ENCODE data around the gene RNU5B-1.

DNA sequence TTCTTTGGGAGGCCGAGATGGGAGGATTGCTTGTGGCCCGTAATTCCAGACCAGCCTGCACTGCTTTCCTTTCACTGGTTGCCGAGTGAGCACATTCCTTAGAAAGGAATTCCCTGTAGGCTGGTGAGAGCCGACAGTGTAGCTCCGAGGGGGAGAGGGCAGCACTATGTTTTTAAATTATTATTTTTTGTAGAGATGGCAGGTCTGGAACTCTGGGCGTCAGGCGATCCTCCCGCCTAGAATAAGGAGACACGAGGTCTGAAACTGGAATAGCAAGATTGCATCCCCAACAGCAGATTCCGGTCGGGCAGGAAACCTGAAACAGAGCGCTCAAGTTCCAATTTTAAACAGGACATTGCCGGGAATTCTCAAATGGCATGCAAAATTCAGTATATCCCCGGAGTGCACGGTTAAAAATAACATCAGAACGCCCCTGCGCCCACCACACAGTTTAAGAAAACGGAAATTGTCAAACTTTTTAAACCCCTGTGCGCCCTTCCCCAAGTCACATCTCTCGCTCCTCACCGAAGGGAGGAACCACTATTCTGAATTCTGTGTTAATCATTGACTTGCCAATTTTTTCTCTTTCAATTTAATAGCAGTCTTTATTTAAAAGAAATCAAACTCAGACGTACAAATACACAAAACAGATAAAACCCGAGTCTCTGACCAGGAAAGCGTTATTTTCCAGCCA, 643 bp upstream of the RNU5B-1 start:
- TF ChIP-seq CHD2 (IDR thresholded peaks at IDR 0.05; ENCODE audit: low read length, partially characterized antibody): no peak
- TF ChIP-seq, protein P1, sequence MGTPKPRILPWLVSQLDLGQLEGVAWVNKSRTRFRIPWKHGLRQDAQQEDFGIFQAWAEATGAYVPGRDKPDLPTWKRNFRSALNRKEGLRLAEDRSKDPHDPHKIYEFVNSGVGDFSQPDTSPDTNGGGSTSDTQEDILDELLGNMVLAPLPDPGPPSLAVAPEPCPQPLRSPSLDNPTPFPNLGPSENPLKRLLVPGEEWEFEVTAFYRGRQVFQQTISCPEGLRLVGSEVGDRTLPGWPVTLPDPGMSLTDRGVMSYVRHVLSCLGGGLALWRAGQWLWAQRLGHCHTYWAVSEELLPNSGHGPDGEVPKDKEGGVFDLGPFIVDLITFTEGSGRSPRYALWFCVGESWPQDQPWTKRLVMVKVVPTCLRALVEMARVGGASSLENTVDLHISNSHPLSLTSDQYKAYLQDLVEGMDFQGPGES (IDR thresholded peaks at IDR 0.05; ENCODE audit: low read depth, low read length): no peak
- TF ChIP-seq EZH2phosphoT487 (IDR thresholded peaks at IDR 0.05; ENCODE audit: borderline replicate concordance, low read depth): no peak
- TF ChIP-seq FOXM1 (IDR thresholded peaks at IDR 0.05; ENCODE audit: low read depth): no peak
- TF ChIP-seq TAF1 (IDR thresholded peaks at IDR 0.05; ENCODE audit: borderline replicate concordance, low read depth, low read length): 0 out of 2 replicates have a peak, but pooled peaks have one; percentile 26
- TF ChIP-seq, protein P2, sequence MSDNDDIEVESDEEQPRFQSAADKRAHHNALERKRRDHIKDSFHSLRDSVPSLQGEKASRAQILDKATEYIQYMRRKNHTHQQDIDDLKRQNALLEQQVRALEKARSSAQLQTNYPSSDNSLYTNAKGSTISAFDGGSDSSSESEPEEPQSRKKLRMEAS (IDR thresholded peaks at IDR 0.05; ENCODE audit: low read depth): peak; percentile 96
- TF ChIP-seq, protein P3, sequence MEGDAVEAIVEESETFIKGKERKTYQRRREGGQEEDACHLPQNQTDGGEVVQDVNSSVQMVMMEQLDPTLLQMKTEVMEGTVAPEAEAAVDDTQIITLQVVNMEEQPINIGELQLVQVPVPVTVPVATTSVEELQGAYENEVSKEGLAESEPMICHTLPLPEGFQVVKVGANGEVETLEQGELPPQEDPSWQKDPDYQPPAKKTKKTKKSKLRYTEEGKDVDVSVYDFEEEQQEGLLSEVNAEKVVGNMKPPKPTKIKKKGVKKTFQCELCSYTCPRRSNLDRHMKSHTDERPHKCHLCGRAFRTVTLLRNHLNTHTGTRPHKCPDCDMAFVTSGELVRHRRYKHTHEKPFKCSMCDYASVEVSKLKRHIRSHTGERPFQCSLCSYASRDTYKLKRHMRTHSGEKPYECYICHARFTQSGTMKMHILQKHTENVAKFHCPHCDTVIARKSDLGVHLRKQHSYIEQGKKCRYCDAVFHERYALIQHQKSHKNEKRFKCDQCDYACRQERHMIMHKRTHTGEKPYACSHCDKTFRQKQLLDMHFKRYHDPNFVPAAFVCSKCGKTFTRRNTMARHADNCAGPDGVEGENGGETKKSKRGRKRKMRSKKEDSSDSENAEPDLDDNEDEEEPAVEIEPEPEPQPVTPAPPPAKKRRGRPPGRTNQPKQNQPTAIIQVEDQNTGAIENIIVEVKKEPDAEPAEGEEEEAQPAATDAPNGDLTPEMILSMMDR (IDR thresholded peaks at IDR 0.05): no peak

Measured in SK-N-SH (cell line).